Measurements from ENCODE around the gene CCNY.

Gene CCNY

GRCh38 chr10:35545878-35546590, 209.7 kb downstream of the CCNY start:
- in situ Hi-C loops (cut with HindIII; ENCODE audit: low sequenced_read_pairs): no loop called here

- in situ Hi-C loops (cut with HindIII; ENCODE audit: low sequenced_read_pairs): no loop called here
Observed at GRCh38 chr10:35546824-35547225, 210.5 kb downstream of the CCNY start.

DNA sequence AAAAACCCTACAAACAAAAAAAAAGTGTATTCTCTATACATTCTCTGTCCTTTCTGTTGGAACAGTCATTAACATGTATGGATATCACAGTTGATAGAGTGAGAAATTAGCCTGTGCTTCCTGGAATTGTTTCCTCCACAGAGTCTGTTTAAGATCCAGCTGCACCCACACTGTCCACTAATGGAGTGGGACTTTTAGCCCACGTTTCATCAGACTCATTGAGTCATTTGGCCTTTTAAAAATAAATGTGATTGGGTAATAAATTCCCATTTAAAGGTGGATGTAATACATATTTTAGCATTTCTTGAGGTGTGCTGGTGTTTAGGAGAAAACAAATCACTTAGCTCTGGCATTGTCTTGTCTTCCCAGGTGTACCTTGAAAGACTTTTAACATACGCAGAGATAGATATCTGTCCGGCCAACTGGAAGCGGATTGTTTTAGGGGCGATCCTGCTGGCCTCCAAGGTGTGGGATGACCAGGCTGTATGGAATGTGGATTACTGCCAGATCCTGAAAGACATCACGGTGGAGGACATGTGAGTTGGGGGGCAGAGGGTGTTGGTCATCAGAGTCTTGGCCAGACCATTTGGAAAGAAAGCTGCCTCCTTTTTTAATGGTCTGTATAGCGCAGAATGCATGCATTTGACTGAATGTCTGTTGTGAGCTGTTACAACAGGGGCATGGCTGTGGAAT, 216.5 kb downstream of the CCNY start:
- in situ Hi-C loops (cut with HindIII; ENCODE audit: low sequenced_read_pairs): no loop called here

- in situ Hi-C loops (cut with HindIII; ENCODE audit: low sequenced_read_pairs): no loop called here
Observed at GRCh38 chr10:35554036-35554435, 217.7 kb downstream of the CCNY start.

GRCh38 chr10:35554461-35555056, 218.2 kb downstream of the CCNY start:
- in situ Hi-C loops (cut with HindIII; ENCODE audit: low sequenced_read_pairs): no loop called here

DNA sequence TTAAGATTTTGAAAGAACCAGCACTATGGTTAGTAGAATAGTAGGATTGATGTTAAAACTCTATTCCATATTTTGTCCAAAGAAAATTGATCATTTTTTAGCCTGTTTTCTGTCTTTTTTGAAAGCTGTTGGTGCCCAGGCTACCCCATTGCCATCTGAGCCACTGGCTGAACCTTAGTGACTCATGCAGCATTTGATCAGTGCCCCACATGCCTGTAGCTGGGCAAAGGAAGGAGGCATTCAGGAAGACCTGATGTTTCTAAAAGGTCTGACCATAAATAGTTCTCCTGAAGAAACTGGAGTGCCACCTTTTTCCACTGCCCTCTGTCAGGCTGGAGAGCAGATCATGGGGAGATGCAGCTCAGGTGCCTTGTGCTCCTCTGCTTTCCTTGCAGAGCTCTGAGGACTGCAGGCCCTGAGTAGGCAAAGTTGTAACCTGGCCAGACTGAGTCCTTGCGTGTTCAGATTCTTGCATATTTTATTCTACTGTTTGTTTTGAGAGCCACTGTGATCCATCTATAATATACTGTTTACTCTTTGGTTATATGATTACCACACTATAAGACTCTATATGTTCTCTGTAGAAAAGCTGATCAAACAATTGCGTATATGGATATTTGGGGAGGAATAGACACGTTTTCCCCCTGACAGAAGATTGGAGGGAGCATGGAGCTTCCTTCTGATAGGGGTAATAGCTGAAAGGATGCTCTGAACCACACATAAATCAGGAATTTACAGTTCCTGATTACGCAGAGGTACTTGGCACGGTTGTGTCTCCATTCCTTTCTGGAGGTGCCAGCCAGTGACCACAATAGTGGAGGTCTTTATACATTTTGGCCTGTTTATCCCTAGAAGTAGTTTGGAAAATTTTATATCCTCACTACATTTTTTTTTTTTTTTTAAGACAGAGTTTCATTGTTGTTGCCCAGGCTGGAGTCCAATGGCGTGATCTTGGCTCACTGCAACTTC, 219.9 kb downstream of the CCNY start:
- in situ Hi-C loops (cut with HindIII; ENCODE audit: low sequenced_read_pairs): no loop called here

DNA sequence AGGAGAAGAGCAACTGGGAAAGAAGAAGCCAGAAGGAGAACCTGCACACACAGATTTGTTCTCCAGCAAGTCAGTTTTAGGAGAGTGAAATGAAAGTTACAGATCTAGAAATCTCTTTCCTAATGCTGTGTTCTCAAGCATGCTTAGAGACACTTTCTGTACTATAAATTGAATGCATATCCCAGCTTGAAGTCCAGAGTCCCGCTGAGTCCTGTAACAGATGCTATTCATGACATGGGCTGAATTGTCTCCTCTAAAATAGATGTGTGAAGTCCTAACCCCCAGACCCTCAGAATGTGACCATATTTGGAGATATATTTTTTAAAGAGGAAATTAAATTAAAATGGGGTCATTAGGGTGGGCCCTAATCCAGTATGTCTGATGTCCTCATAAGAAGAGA, 222.0 kb downstream of the CCNY start:
- in situ Hi-C loops (cut with HindIII; ENCODE audit: low sequenced_read_pairs): no loop called here

DNA sequence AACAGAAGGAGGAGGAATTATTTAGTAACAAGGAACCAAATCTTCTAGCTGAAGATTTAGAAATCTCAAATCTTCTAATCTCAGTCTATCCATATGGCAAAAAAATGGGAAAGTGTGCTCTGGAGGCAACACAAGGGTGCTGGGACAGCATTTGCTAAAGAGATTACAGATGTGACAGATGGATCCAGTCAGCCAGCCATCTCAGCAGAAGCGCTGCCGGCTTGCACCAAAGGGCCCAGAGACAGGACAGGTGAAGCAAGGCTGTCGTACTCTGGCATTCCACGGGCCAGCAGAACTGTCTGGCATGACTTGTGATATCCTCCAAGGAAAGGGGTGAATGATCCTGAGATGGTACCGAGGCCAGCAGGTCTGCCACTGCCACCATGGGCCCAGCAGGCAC, 223.1 kb downstream of the CCNY start:
- in situ Hi-C loops (cut with HindIII; ENCODE audit: low sequenced_read_pairs): no loop called here

DNA sequence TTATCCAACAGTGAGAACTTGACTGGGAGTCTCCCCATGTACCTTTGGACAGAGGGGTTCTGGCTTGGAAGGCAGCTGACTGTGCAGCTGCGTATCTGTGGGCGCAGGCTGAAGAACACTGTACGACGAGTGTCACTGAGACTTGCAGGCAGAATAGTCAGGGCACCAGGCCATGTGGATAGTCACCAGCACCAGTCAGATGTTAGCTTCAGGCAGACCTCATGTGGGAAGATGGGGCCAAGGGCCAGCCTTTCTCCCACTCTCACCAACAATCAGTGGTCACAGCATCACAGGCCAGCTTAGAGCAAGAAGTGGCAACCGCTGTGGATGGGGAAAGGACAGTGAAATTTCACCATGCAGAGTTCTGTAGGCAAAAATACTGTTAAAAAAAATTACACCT, 225.4 kb downstream of the CCNY start:
- in situ Hi-C loops (cut with HindIII; ENCODE audit: low sequenced_read_pairs): no loop called here

DNA sequence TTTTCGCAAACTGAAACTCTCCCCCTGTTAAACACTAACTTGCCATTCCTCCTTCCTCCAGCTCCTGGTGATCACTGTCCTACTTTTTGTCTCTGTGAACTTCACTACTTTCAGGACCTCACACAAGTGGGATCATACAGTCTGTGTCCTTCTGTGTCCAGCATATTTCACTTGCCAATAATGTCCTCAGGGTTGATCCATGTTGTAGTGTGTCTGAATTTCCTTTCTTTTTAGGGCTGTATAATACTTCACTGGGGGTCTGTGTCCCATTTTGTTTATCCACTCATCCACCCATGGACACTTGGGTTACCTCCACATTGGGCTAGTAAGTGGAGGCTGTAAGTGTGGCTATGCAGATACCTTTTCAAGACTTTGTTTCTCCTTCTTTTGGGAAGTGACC, 226.1 kb downstream of the CCNY start:
- in situ Hi-C loops (cut with HindIII; ENCODE audit: low sequenced_read_pairs): no loop called here

DNA sequence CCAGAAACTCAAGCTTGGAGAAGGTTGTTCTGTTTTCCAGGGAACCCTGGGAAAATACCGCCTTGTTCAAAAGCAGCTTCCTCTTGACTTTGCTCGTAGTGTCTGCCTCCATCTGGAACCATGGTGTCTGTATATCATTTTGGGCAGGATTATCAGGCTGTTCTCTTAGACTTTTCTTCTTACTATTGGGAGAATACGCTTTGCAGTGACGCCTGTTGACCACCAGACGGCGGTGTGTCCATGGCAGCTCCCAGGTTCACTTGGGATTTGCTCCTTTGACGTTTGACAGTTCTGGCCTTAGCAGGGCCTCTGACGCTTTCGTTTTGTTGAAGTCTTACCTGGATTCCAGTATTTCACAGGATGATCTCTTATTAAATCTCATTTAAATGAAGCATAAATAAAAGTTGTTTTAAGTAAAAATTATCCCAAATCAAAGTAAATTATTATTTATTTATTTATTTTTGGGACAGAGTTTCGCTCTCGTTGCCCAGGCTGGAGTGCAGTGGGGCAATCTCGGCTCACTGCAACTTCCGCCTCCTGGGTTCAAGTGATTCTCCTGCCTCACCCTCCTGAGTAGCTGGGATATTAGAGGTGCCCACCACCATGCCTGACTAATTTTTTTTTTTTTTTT, 227.1 kb downstream of the CCNY start:
- in situ Hi-C loops (cut with HindIII; ENCODE audit: low sequenced_read_pairs): no loop called here

GRCh38 chr10:35564341-35564968, 228.1 kb downstream of the CCNY start:
- in situ Hi-C loops (cut with HindIII; ENCODE audit: low sequenced_read_pairs): no loop called here

DNA sequence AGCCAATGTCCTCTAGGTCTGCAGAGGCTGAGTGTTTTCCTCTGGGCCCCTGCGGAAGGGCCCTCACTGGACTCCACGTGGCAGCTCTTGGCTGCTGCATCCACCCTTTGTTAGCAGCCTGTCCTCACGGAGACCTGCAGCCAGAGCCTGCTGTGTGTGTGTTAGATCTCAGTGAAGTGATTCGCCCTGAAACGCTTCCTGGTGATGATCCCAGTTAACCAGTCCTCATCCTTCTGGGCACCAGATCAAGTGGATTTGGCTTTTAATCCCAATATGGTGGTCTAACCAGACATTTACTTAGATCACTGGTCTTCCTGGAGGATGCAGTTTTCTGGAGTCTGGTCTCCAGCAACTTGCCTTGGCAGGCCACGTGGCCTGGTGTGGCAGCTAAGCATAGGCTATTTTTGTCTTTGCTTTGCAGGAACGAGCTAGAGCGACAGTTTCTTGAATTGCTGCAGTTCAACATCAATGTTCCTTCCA, 229.3 kb downstream of the CCNY start:
- in situ Hi-C loops (cut with HindIII; ENCODE audit: low sequenced_read_pairs): no loop called here

DNA sequence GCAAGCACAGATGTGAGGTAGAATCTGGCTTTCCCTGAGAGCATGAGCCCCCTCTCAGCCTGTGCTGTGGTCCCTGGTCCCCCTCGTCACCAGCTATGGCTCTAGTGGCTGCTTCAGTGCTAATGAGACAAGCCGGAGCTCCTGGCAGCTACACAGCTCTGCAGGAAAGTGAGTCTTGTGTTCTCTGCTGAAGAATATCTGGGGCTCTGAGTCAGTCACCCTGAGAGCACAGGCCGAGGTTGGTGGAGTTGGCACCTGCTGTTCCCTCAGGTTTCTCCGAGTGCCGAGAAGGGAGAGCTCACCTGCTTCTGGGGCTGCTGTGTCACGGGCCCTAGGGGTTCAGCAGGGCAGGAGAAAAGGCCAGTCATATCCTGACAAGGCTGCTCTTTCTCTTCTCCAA, 231.6 kb downstream of the CCNY start:
- in situ Hi-C loops (cut with HindIII; ENCODE audit: low sequenced_read_pairs): no loop called here

GRCh38 chr10:35568483-35569015, 232.2 kb downstream of the CCNY start:
- in situ Hi-C loops (cut with HindIII; ENCODE audit: low sequenced_read_pairs): no loop called here

DNA sequence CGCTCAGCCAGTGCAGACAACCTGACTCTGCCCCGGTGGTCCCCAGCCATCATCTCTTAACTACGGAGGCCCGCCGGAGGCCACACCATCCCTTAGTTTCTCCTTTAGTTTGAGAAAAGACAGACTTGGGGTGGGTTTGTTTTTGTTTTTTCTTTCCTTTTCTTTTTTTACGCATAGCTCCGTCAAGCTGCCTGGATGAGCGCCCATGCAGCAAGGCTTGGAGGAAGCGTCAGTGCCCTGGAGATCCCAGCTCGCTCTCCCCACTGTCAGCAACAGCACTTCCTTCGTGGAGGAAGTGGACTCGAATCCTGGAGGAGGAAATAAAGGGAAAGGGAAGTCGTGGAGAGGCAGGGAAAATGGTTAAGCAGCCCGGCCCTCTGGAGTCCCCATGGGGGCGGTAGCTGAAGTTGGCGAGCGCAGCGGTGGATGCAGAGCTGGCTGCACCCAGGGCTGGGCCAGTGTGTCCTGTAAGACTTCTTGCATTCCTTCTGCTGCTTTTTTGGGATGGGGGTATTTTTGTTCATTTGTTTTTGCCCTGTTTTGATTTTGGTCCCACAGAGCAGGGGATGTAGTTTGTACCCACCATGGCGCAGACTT, 232.9 kb downstream of the CCNY start:
- in situ Hi-C loops (cut with HindIII; ENCODE audit: low sequenced_read_pairs): no loop called here

DNA sequence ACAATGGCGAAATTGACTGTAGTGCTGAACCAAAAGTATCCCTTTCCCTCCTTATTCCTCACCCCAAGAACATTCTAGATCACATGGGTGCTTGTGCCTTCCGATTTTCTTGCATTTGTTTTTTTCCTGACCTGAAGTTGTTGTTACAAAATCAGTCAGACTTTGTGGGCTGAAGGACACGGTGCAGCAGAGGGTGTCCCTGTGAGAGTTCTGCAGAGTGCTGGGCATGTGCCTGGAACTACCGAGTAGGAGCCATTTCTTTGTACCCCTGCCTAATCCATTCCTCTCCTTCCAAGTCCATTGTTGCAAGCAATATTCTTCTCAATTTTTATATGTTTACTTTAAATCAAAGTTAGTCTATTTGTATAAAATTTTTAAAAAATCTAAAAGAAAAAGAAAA, 233.5 kb downstream of the CCNY start:
- in situ Hi-C loops (cut with HindIII; ENCODE audit: low sequenced_read_pairs): no loop called here

GRCh38 chr10:35570397-35570796, 234.1 kb downstream of the CCNY start:
- in situ Hi-C loops (cut with HindIII; ENCODE audit: low sequenced_read_pairs): no loop called here

DNA sequence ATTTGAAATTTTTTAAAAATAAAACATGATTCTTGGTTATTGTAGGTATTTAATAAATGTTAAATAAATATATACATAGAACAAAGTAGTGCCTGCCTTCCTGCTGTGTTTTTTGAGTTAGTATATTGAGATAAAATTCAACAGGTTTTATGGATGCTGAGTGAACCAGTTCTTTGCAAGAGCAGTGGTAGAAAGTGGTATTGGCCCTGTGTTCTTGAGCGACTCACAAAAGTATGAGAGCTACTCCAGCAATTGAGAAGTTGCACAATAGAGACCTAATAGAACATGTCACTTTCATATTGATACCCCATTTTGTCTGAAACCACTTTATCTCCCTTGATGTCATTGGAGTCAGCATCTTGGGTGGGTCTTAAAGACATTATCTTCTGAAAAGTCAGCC, 236.3 kb downstream of the CCNY start:
- in situ Hi-C loops (cut with HindIII; ENCODE audit: low sequenced_read_pairs): no loop called here
